G401.6 (cell line): Measurements from ENCODE around the gene DESI1.

ENCODE experiments used
- FAIRE-seq: peaks from 2 replicates; lab custom pipeline; 2012; peaks lifted over from hg19 to GRCh38; lab: Jason Lieb, UNC

The DESI1 gene

GRCh38 chr22:41557401-41558240, 63.2 kb downstream of the DESI1 start:
- no peak for FAIRE-seq

DNA sequence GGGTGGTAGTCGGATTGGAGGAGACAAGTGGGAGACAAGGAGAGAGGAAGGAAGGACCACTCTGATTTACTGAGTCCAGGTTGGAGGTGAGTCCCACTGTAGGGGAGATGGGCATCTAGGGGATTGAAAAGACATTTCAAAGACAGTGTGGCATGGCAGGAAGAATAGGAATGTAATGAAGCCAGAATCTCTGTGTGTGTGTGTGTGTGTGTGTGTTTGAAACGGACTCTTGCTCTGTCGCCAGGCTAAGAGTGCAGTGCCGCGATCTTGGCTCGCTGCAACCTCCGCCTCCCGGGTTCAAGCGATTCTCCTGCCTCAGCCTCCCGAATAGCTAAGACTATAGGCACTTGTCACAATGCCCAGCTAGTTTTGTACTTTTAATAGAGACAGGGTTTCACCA, 64.3 kb downstream of the DESI1 start:
- no peak for FAIRE-seq

- FAIRE-seq: no peak
Measured at GRCh38 chr22:41555325-41555982, 65.4 kb downstream of the DESI1 start.

GRCh38 chr22:41551877-41552582, 68.8 kb downstream of the DESI1 start:
- no peak for FAIRE-seq

DNA sequence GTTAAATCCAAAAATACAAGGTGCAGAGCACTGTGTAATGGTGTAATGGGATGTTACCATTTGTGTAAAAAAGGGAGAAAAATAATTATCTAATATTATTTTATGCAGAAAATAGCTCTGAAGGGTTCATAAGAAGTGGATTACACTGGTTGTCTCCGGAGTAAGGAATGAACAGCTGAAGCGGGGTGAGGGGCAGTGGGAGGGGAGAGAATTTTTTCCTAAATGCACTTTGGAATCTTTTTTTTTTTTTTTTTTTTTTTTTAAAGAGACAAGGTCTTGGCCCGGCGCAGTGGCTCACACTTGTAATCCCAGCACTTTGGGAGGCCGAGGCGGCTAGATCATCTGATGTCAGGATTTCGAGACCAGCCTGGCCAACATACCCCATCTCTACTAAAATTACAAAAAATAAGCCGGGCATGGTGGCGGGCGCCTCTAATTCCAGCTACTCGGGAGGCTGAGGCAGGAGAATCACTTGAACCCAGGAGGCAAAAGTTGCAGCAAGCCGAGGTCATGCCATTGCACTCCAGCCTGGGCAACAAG, 69.8 kb downstream of the DESI1 start:
- FAIRE-seq: no peak

GRCh38 chr22:41548830-41549211, 72.0 kb downstream of the DESI1 start:
- no peak for FAIRE-seq
